Measurements from ENCODE around the gene ZNF791. TPM values are rescaled to one million over a fixed set of nuclear protein-coding genes. Genes with fewer than 3 reads are reported as not detected.

The ZNF791 gene
- total RNA-seq, 4 donors from 2014 or later: 8.6 to 19.5 (median 13.0) TPM

DNA sequence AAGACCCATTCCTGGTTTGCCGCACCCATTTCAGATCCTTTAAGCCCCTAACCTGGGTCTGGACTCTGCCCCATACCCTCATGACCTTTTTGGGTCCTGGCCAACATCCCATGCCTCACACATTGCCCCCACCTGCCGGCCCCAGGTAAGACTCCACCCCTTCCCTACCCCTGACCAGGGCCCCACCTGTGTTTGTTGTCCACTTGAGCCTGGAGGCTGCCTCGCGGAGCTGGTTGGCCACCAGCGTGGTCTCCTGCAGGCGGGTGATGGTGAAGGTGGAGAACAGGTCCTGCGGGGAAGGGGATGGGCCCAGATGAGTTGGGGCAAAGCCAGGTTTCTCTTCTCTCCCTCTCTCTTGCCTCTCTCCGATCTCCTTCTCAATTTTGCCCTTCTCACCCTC is 36.3 kb downstream of the ZNF791 start:
- TF ChIP-seq POLR2A (IDR thresholded peaks at IDR 0.05): no peak
- TF ChIP-seq, protein P1, sequence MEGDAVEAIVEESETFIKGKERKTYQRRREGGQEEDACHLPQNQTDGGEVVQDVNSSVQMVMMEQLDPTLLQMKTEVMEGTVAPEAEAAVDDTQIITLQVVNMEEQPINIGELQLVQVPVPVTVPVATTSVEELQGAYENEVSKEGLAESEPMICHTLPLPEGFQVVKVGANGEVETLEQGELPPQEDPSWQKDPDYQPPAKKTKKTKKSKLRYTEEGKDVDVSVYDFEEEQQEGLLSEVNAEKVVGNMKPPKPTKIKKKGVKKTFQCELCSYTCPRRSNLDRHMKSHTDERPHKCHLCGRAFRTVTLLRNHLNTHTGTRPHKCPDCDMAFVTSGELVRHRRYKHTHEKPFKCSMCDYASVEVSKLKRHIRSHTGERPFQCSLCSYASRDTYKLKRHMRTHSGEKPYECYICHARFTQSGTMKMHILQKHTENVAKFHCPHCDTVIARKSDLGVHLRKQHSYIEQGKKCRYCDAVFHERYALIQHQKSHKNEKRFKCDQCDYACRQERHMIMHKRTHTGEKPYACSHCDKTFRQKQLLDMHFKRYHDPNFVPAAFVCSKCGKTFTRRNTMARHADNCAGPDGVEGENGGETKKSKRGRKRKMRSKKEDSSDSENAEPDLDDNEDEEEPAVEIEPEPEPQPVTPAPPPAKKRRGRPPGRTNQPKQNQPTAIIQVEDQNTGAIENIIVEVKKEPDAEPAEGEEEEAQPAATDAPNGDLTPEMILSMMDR (IDR thresholded peaks at IDR 0.05): no peak
- H3K4me1 ChIP-seq: peaks cover 11 to 15% (median 12%) of the 10 kb centered on the region in 3 donors
- H3K27ac ChIP-seq: no peak overlapping the region
- H3K9me3 ChIP-seq: no peaks in the 10 kb centered on the region
- no peaks in the 10 kb centered on the region for H3K27me3 ChIP-seq
- no peak for DNase-seq
- H3K4me3 ChIP-seq: no peak overlapping the region
- H3K36me3 ChIP-seq: peaks cover 0 to 11% (median 0%) of the 10 kb centered on the region in 3 donors
- intact Hi-C loops (cut with DNase I): no loop called here
- WGBS, 2 donors: 61 to 71% methylated on average over 3 to 5 of the region's 8 CpGs

DNA sequence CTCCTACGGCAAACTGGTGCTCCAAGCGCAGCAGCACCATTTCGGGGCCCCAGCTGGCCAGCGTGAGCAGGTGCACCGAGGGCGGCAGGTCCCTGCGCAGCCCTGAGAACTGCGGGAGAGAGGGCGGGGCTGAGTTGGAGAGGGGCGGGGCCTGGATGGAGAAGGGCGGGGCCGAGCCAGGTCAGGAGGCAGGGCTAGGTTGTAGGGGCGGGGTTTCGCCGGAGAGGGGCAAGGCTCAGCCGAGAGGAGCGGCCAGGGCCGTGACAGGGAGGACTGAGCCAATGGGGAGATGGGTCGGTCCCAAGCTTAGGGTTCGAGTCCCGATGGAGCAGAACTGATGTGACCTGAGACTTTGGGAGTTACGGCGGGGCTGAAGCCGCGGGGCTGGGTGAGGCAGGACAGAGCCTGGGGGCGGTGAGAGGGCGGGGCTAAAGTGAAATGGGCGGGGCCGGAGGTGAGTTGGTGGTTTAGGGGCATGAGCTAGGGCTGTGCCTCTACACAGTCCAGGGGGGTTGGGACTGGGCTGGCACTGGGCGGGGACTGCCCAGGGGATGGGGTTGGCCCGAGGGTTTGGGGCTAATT is 36.9 kb downstream of the ZNF791 start:
- WGBS, 2 donors: 18 to 23% methylated on average over 12 to 19 of the region's 31 CpGs
- peaks cover 0 to 16% (median 0%) of the 10 kb centered on the region in 3 donors for H3K36me3 ChIP-seq
- TF ChIP-seq, protein P1 (IDR thresholded peaks at IDR 0.05): no peak
- no peak for TF ChIP-seq POLR2A (IDR thresholded peaks at IDR 0.05)
- peak overlapping the region in 3 of 4 donors; percentile 32 to 57 (median 35) for H3K4me3 ChIP-seq
- intact Hi-C loops (cut with DNase I): no loop called here
- no peak overlapping the region for H3K27ac ChIP-seq
- H3K27me3 ChIP-seq: no peaks in the 10 kb centered on the region
- DNase-seq: no peak
- H3K4me1 ChIP-seq: peaks cover 11 to 15% (median 12%) of the 10 kb centered on the region in 3 donors
- no peaks in the 10 kb centered on the region for H3K9me3 ChIP-seq

DNA sequence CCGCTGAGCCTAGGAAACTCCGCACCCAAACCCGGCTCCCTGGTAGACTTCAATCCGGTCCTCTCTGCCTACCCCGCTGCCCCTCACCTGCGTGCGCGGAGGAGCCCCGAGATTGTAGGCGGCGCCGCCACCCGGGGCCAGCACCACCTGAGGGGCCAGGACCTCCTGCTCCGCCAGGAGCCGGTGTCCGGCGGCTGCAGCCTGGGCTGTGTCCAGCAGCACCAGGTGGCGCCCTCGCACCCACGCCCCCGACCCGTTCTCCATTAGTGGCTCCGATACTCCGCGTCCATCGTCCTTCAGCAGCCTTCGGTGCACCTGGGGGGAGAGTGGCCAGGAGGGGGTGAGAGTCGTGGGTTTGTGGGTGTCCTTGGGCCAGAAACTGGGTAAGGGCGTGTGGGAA is 37.4 kb downstream of the ZNF791 start:
- Histone ChIP-seq H3K27me3 (no peaks in the 10 kb centered on the region), H3K4me3 (peak overlapping the region in 3 of 4 donors; percentile 32 to 57 (median 35)), H3K27ac (no peak overlapping the region), H3K9me3 (no peaks in the 10 kb centered on the region), H3K36me3 (peaks cover 0 to 17% (median 0%) of the 10 kb centered on the region in 3 donors), H3K4me1 (peaks cover 11 to 15% (median 12%) of the 10 kb centered on the region in 3 donors)
- no peak for DNase-seq
- WGBS, 2 donors: 11 to 24% methylated on average over 3 to 24 of the region's 29 CpGs
- intact Hi-C loops (cut with DNase I): no loop called here
- TF ChIP-seq POLR2A (IDR thresholded peaks at IDR 0.05): no peak
- TF ChIP-seq, protein P1 (IDR thresholded peaks at IDR 0.05): no peak

DNA sequence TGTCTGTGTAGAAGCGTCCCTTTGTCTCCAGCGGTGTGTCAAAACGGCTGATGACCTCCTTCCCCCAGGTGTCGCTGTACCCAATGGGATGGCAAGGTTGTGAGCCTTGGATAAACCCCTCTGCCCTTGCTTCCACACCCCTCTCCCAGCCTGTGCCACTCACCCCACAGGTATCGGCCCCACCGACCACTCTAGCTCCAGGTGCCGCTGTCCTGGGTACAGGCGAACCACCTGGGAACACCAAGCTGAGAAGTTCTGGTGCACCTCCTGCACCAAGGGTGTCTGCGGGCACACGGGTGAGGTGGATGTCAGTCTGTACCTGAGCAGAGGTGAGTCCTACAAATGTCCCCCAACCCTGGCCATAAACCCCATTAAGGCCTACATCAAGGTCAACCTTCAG is 39.2 kb downstream of the ZNF791 start:
- H3K4me1 ChIP-seq: peaks cover 11 to 15% (median 12%) of the 10 kb centered on the region in 3 donors
- no peak overlapping the region for H3K4me3 ChIP-seq
- 93 to 96% methylated on average over 6 to 10 of the region's 10 CpGs for whole genome bisulfite sequencing, 2 donors
- no peaks in the 10 kb centered on the region for H3K9me3 ChIP-seq
- no peak overlapping the region for H3K27ac ChIP-seq
- DNase-seq: no peak
- TF ChIP-seq, protein P1 (IDR thresholded peaks at IDR 0.05): no peak
- TF ChIP-seq POLR2A (IDR thresholded peaks at IDR 0.05): no peak
- intact Hi-C loops (cut with DNase I): no loop called here
- no peaks in the 10 kb centered on the region for H3K27me3 ChIP-seq
- H3K36me3 ChIP-seq: peaks cover 0 to 29% (median 4%) of the 10 kb centered on the region in 3 donors

DNA sequence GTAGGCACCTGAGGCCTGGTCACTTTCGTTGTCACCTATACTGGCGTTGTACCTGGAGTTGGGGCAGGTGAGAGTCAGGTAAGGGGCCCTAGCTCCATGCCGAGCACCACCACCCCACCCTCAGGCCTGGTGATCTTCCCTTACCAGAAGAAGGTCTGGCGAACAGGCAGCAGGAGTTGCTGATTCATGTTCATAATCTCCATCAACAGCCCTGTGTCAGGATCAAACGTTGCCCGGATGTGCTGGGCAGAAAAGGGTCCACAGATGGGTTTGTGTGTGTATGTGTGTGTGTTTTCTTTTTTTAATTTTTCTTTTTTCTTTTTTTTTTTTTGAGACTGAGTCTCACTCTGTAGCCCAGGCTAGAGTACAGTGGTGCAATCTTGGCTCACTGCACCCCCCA is 41.5 kb downstream of the ZNF791 start:
- Histone ChIP-seq H3K36me3 (peaks cover 0 to 51% (median 4%) of the 10 kb centered on the region in 3 donors), H3K9me3 (no peaks in the 10 kb centered on the region), H3K27ac (no peak overlapping the region), H3K4me3 (no peak overlapping the region), H3K4me1 (peaks cover 11 to 14% (median 11%) of the 10 kb centered on the region in 3 donors), H3K27me3 (no peaks in the 10 kb centered on the region)
- 93 to 96% methylated on average over 5 to 6 of the region's 6 CpGs for WGBS, 2 donors
- no peak for TF ChIP-seq POLR2A (IDR thresholded peaks at IDR 0.05)
- TF ChIP-seq, protein P1 (IDR thresholded peaks at IDR 0.05): no peak
- intact Hi-C loops (cut with DNase I): no loop called here
- DNase-seq: no peak
